K562 (cell line): ENCODE measurements around the gene RALGPS1. TPM values are rescaled to one million over a fixed set of nuclear protein-coding genes. Genes with fewer than 3 reads are reported as not detected.

ENCODE experiments used
- ATAC-seq: fragments of 200-7000 bp; cut with Tn5 transposase; 3 replicates; pipeline ENCODE4 v1.9.1; 2020; ENCODE audit warnings: moderate library complexity
- BruUV-seq: library from RNA; stranded (reverse); fragments of 400-500 nt; replicated peaks from 2 replicates; lab custom pipeline; 2021; lab: Mats Ljungman, UMichigan
- CTCF ChIA-PET: fragments of 300-600 bp; formaldehyde crosslinking; extraction: SDS; loops from one replicate; lab custom pipeline; 2021; ENCODE audit warnings: low intra/inter-chr PET ratio; lab: Yijun Ruan, JAX
- POLR2A ChIA-PET: fragments of 300-600, 350-650 bp; sonication (Branson Sonifier 250); formaldehyde crosslinking; extraction: SDS; loops from one replicate; lab custom pipeline; 2021; ENCODE audit warnings: antibody characterized with exemption, inconsistent platforms; lab: Yijun Ruan, JAX
- DNase-seq, 4 experiments: peaks; one replicate each; pipeline versions ENCODE4 v3.0.0 to v3.0.0-alpha.2; 2011 to 2018; ENCODE audit warnings: low spot score in 3 of 4, mixed read lengths in 3 of 4; ENCODE audit errors: extremely low read depth in 1 of 4
- FAIRE-seq: peaks from 2 replicates; lab custom pipeline; 2011; peaks lifted over from hg19 to GRCh38; lab: Jason Lieb, UNC
- H2AFZ ChIP-seq: 2 replicates; pipeline ENCODE4 v1.6.0; 2011; ENCODE audit warnings: low read depth, low read length, control low read depth, inconsistent platforms
- H3K27ac ChIP-seq: fragments of 200-600 bp; 3 replicates; pipeline ENCODE4 v1.8.0; 2011; ENCODE audit warnings: low read depth, mild to moderate bottlenecking, control low read depth, inconsistent platforms, low read length, moderate library complexity, mixed read lengths; ENCODE audit errors: extremely low read depth
- H3K27me3 ChIP-seq, 2 experiments: fragments of 300-600 bp in 1 of 2; 2 replicates in 1 of 2; 3 replicates in 1 of 2; pipeline versions ENCODE4 v1.6.0 to v1.8.0; 2011; ENCODE audit warnings: inconsistent platforms in 2 of 2, low read length in 2 of 2, mild to moderate bottlenecking in 1 of 2, mixed read lengths in 1 of 2, moderate library complexity in 1 of 2; ENCODE audit not compliant: control insufficient read depth in 2 of 2, insufficient read depth in 2 of 2
- H3K36me3 ChIP-seq: fragments of 300-600 bp; 3 replicates; pipeline ENCODE4 v1.8.0; 2011; ENCODE audit warnings: mild to moderate bottlenecking, low read length, inconsistent platforms; ENCODE audit not compliant: control insufficient read depth, insufficient read depth
- H3K4me1 ChIP-seq, 2 experiments: fragments of 200-600 bp in 1 of 2; replicated peaks in 1 of 2; 2 replicates in 1 of 2; 3 replicates in 1 of 2; pipeline versions ENCODE4 v1.5.1 to v1.8.0; 2011; ENCODE audit warnings: inconsistent platforms in 2 of 2, low read length in 2 of 2, mild to moderate bottlenecking in 1 of 2, mixed read lengths in 1 of 2, moderate library complexity in 1 of 2; ENCODE audit not compliant: control insufficient read depth in 2 of 2, insufficient read depth in 2 of 2
- H3K4me2 ChIP-seq: 2 replicates; pipeline ENCODE4 v1.6.1; 2011; ENCODE audit warnings: low read length, control low read depth, inconsistent platforms, mixed read lengths; ENCODE audit not compliant: insufficient read depth
- H3K4me3 ChIP-seq: fragments of 200-600 bp; sonication (generic), shearing (Covaris generic); 2 replicates; pipeline ENCODE4 v1.5.1; 2016; ENCODE audit warnings: control low read depth, inconsistent platforms
- H3K79me2 ChIP-seq: fragments of 200-600 bp; 3 replicates; pipeline ENCODE4 v1.8.0; 2011; ENCODE audit warnings: low read length, inconsistent platforms; ENCODE audit not compliant: control insufficient read depth, insufficient read depth
- H3K9ac ChIP-seq, 2 experiments: 2 replicates each; pipeline versions ENCODE4 v1.6.0 to v1.6.1; 2011; ENCODE audit warnings: low read depth in 2 of 2, low read length in 2 of 2, control low read depth in 1 of 2, inconsistent platforms in 1 of 2, mild to moderate bottlenecking in 1 of 2, mixed read lengths in 1 of 2; ENCODE audit not compliant: insufficient read depth in 1 of 2
- H3K9me1 ChIP-seq: one replicate; pipeline ENCODE4 v1.6.0; 2011; ENCODE audit warnings: inconsistent platforms, mild to moderate bottlenecking, low read length, moderate library complexity; ENCODE audit not compliant: control insufficient read depth, insufficient read depth
- H3K9me3 ChIP-seq: replicated peaks from 2 replicates; pipeline ENCODE4 v1.5.1; 2011; ENCODE audit warnings: low read depth, low read length, inconsistent platforms; ENCODE audit not compliant: control insufficient read depth, insufficient read depth
- H4K20me1 ChIP-seq: replicated peaks from 2 replicates; pipeline ENCODE4 v1.6.1; 2011; ENCODE audit warnings: low read length, inconsistent platforms, mixed read lengths; ENCODE audit not compliant: control insufficient read depth, insufficient read depth
- HDAC1 ChIP-seq, 2 experiments: fragments of 450-650 bp; IDR thresholded peaks; 2 replicates each; pipeline ENCODE4 v1.6.1; 2016 to 2017; ENCODE audit warnings: inconsistent platforms in 1 of 2, mild to moderate bottlenecking in 1 of 2, moderate library complexity in 1 of 2
- PCBP1 ChIP-seq: fragments of 200-400 bp; formaldehyde crosslinking; IDR thresholded peaks from 2 replicates; pipeline ENCODE4 v1.6.1; 2018; ENCODE audit warnings: mild to moderate bottlenecking, low read depth, low read length; ENCODE audit not compliant: poor library complexity, severe bottlenecking
- WGBS: fragments of 100-300 bp; shearing (Covaris generic); methylation state at CpG from one replicate; pipeline ENCODE4 v1.1.6; 2016; ENCODE audit warnings: low coverage, mixed read lengths; ENCODE audit not compliant: insufficient coverage; ENCODE audit errors: missing lambda C conversion rate; 5-methylcytosine and 5-hydroxymethylcytosine counted together
- in situ Hi-C: fragments of 300-500 bp; cut with MboI; formaldehyde crosslinking; loops from 4 replicates; pipeline ENCODE4 v1.15.0; 2018; ENCODE audit warnings: inconsistent platforms, mixed read lengths
- intact Hi-C: fragments of 100-400 bp; cut with micrococcal nuclease; formaldehyde crosslinking; loops from 2 replicates; pipeline ENCODE4 v1.14.2; 2022
- polyA plus RNA-seq, 8 experiments: library from polyadenylated mRNA; depleted of rRNA in 4 of 8; stranded (reverse) in 5 of 8; unstranded in 3 of 8; fragments of >200 nt; fragmentation: Nextera tagmentation in 2 of 8; fragmentation: Illumina TruSeq in 1 of 8; extraction: Ambion mirVana in 2 of 8; extraction: Trizol in 1 of 8; gene quantifications; 2 replicates each; pipeline versions ENCODE4 v1.2.1 to v1.2.3, GENCODE V29; 2011 to 2014; ENCODE audit warnings: inconsistent platforms in 1 of 8, missing spikeins in 1 of 8
- total RNA-seq, 7 experiments: library from RNA; depleted of rRNA in 6 of 7; stranded (reverse); fragments of >200 nt in 6 of 7; fragmentation: Illumina TruSeq in 2 of 7; extraction: Trizol in 2 of 7; gene quantifications; 2 replicates each; pipeline versions ENCODE4 v1.2.1 to v1.2.3, GENCODE V29; 2011 to 2021; ENCODE audit warnings: low replicate concordance in 1 of 7

RALGPS1 gene
- total and polyA plus RNA-seq, 9 of the 15 experiments (the other 6 are each of a cell fraction or from before 2014, with no cell fraction given): 0.04 to 2.6 (median 1.5) TPM

- 42% methylated on average over 4 of the region's 4 CpGs for WGBS
- Histone ChIP-seq H3K36me3 (peaks cover 26% of the 10 kb centered on the region), H3K79me2 (peaks cover 24% of the 10 kb centered on the region; the same call in 2 of the 3 replicates), H3K27ac (no peak overlapping the region), H3K4me3 (no peak overlapping the region), H3K9me3 (no peaks in the 10 kb centered on the region), H3K4me2 (no peak overlapping the region), H2AFZ (no peak overlapping the region), H3K9ac (no peak overlapping the region), H3K4me1 (peaks cover 3 to 7% of the 10 kb centered on the region in 2 experiments; a peak in 1 of 5 replicates), H3K27me3 (no peaks in the 10 kb centered on the region), H3K9me1 (no peaks in the 10 kb centered on the region), H4K20me1 (no peaks in the 10 kb centered on the region; the same call in 1 of the 2 replicates)
- peak; percentile 19 for FAIRE-seq
- in situ Hi-C loops: no loop called here
- ChIA-PET POLR2A (no interaction called here), CTCF (no interaction called here)
- intact Hi-C loops: no loop called here
- no peak for ATAC-seq
- TF ChIP-seq HDAC1 (IDR thresholded peaks at IDR 0.05): no peak
- no TSS peak for BruUV-seq
- DNase-seq: no peak
Observed at GRCh38 chr9:126876531-126876930, 38.1 kb upstream of the RALGPS1 start.

GRCh38 chr9:126877418-126877817 is 37.2 kb upstream of the RALGPS1 start:
- ChIA-PET CTCF (no interaction called here), POLR2A (interaction anchor here (0.6 to 0.7 kb wide), 2 partner anchors 11 to 46 kb away, joined by 3 to 4 read pairs; no protein-coding TSS in a partner anchor)
- H3K4me1 ChIP-seq: peaks cover 3 to 5% of the 10 kb centered on the region in 2 experiments; a peak in 1 of 5 replicates
- ATAC-seq: no peak
- no peak for FAIRE-seq
- no peak overlapping the region for H2AFZ ChIP-seq
- in situ Hi-C loops: no loop called here
- no TSS peak for BruUV-seq
- WGBS: 92% methylated on average over 8 of the region's 9 CpGs
- no peak for DNase-seq
- no peak for TF ChIP-seq PCBP1
- H3K4me2 ChIP-seq: no peak overlapping the region
- peaks cover 26% of the 10 kb centered on the region; the same call in 2 of the 3 replicates for H3K79me2 ChIP-seq
- H3K36me3 ChIP-seq: peaks cover 34% of the 10 kb centered on the region
- H3K4me3 ChIP-seq: no peak overlapping the region
- no peaks in the 10 kb centered on the region for H3K9me3 ChIP-seq
- no peaks in the 10 kb centered on the region; the same call in 1 of the 2 replicates for H4K20me1 ChIP-seq
- no peak overlapping the region for H3K9ac ChIP-seq
- no peaks in the 10 kb centered on the region for H3K9me1 ChIP-seq
- H3K27ac ChIP-seq: no peak overlapping the region
- intact Hi-C loops: no loop called here
- no peaks in the 10 kb centered on the region for H3K27me3 ChIP-seq
